Activated CD4-positive, alpha-beta T cell treated with anti-CD3 and anti-CD28 coated beads, Interleukin-2, amount 10 ng/mL, durations not matched to agents 7 days and 5 days (primary cell): ENCODE results near the gene SAA1. TPM values are rescaled to one million over a fixed set of nuclear protein-coding genes. Genes with fewer than 3 reads are reported as not detected.

Source experiments
- CTCF ChIA-PET: fragments of 350-600 bp; sonication (Branson Sonifier 250); formaldehyde crosslinking; loops from one replicate; lab custom pipeline; 2021; ENCODE audit warnings: antibody characterized with exemption; lab: Charles Lee
- POLR2A ChIA-PET: fragments of 350-600 bp; sonication (Branson Sonifier 250); formaldehyde crosslinking; loops from one replicate; lab custom pipeline; 2021; ENCODE audit warnings: antibody characterized with exemption; lab: Charles Lee
- DNase-seq: peaks from one replicate; pipeline ENCODE4 v3.0.0-alpha.2; 2020
- H3K27ac Mint-ChIP-seq: one replicate; pipeline ENCODE4 v1.8.0; 2021; ENCODE audit warnings: mild to moderate bottlenecking, moderate library complexity, mixed read lengths
- H3K27me3 Mint-ChIP-seq: one replicate; pipeline ENCODE4 v1.8.0; 2021; ENCODE audit warnings: mixed read lengths
- H3K36me3 Mint-ChIP-seq: one replicate; pipeline ENCODE4 v1.8.0; 2021; ENCODE audit warnings: low read depth, mixed read lengths
- H3K4me1 Mint-ChIP-seq: one replicate; pipeline ENCODE4 v1.8.0; 2021; ENCODE audit warnings: mixed read lengths
- H3K4me3 Mint-ChIP-seq: one replicate; pipeline ENCODE4 v1.8.0; 2021; ENCODE audit warnings: mild to moderate bottlenecking, moderate library complexity, mixed read lengths
- H3K9me3 Mint-ChIP-seq: one replicate; pipeline ENCODE4 v1.8.0; 2021; ENCODE audit warnings: mixed read lengths
- total RNA-seq, 2 experiments: library from RNA; stranded (reverse); gene quantifications; one replicate each; pipeline ENCODE4 v1.2.3, GENCODE V29; 2021

SAA1 gene
- total RNA-seq = not detected

DNA sequence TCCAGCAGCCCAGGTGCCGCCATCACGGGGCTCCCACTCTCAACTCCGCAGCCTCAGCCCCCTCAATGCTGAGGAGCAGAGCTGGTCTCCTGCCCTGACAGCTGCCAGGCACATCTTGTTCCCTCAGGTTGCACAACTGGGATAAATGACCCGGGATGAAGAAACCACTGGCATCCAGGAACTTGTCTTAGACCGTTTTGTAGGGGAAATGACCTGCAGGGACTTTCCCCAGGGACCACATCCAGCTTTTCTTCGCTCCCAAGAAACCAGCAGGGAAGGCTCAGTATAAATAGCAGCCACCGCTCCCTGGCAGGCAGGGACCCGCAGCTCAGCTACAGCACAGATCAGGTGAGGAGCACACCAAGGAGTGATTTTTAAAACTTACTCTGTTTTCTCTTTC is at the start of gene SAA1:
SAA1 (plus strand) TSS at position 316 of the 400 bp plus-strand sequence. CDS start 624 bp downstream, outside the sequence.
- Mint-ChIP-seq H3K9me3 (no peaks in the 10 kb centered on the region), H3K27ac (no peak within 1 kb of the TSS), H3K4me1 (peaks cover 32% of the 10 kb centered on the region), H3K27me3 (peaks cover 3% of the 10 kb centered on the region), H3K36me3 (no peaks in the 10 kb centered on the region), H3K4me3 (no peak within 1 kb of the TSS)
- DNase-seq = no peak
- POLR2A ChIA-PET = no interaction called here
- CTCF ChIA-PET = no interaction called here

DNA sequence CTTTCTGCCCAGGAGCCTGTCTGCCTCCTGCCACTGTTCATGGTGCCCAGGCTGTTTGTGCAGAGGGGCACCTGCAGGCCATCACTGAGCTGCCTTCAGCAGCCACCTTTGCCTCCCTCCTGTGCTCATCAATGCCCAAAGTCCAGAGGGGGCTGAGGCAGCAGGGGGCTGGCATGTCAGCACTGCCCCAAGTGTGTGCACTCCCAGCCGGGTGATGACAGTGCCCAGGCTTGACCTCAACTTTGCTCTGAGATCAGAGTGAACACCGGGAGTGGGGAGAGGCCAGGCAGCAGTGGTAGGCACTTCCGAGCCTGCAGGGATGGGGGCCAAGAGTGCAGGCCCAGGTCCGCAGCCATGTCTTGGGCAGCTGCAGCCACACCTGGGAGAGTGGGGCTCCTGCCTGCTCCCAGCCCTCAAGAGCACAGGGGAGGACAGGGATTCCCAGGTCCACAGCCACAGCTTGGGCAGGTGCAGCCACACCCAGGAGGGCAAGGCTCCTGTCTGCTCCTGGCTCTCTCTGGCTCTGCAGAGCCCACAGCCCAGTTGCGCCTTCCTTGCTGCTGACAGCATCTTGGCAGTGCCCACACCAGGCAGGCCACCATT is 44.7 kb upstream of the SAA1 start:
- ChIA-PET POLR2A (no interaction called here), CTCF (no interaction called here)
- H3K27me3 Mint-ChIP-seq = peaks cover 40% of the 10 kb centered on the region
- H3K9me3 Mint-ChIP-seq = no peaks in the 10 kb centered on the region
- no peaks in the 10 kb centered on the region for H3K4me1 Mint-ChIP-seq
- DNase-seq = no peak
- no peak overlapping the region for H3K27ac Mint-ChIP-seq
- no peaks in the 10 kb centered on the region for H3K36me3 Mint-ChIP-seq
- no peak overlapping the region for H3K4me3 Mint-ChIP-seq

DNA sequence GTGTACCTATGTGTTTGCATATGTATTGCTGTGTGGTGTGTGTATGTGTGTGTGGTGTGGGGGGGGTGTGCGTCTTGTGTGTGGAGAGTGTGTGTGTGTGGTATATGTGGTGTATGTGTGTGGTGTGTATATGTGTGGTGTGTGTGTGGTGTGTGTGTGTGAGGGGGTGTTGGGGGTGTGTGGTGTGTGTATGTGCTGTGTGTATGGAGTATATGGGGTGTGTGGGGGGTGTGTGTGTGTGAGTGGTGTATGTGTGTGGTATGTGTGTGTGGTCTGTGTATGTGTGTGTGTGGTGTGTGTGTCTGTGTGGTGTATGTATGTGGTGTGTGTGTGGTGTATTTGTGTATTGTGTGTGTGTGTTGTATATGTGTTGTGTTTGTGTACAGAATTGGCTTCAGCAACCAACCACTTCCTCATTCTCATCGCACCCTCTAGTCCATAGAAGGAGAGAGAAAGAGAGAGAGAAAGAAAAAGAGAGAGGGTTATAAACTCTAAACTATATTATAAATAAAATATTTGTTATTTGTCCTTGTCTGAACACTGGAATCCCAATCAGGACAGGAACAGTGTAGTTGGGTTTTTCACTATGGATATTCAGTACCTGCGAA is 43.1 kb upstream of the SAA1 start:
- POLR2A ChIA-PET = no interaction called here
- H3K36me3 Mint-ChIP-seq = no peaks in the 10 kb centered on the region
- H3K9me3 Mint-ChIP-seq = no peaks in the 10 kb centered on the region
- H3K27me3 Mint-ChIP-seq = peaks cover 28% of the 10 kb centered on the region
- H3K4me3 Mint-ChIP-seq = no peak overlapping the region
- DNase-seq = no peak
- H3K27ac Mint-ChIP-seq = no peak overlapping the region
- H3K4me1 Mint-ChIP-seq = no peaks in the 10 kb centered on the region
- CTCF ChIA-PET = no interaction called here

DNA sequence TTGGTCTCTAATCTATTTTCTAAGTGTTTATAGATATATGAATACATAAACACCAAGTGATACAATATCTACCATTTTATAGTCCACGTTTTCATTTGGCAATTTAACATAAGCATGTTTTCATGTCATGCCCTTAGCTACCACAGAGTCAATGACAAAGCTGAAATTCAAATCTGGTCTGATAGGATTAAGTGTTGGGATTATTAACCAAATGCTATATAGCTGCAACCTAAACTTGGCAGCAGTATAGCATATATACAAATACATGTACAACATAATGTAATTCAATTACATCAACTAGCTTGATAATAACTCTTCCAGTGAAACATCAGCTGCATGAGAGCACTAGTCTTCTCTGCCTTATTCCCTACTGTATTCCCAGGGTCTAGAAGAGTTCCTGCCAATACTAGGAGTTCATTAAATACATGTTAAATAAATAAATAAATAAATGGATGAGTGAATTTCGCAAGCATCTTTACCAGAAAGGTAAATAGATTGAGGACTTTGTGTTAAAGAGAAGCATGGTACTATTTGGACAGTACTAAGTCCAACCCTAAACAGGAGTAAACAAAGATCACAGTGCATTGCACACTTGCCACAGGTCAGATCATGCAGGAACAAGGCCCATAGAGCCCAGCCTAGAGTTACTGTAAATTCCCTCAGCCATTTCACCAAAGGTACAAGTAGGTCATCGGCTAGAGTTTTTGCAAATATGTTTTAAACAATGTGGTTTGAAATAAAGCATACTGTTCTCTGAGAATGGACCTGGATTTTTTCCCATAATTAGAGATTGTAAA is 42.3 kb upstream of the SAA1 start:
- Mint-ChIP-seq H3K4me3 (no peak overlapping the region), H3K27ac (no peak overlapping the region), H3K36me3 (no peaks in the 10 kb centered on the region), H3K4me1 (no peaks in the 10 kb centered on the region), H3K9me3 (no peaks in the 10 kb centered on the region), H3K27me3 (peaks cover 20% of the 10 kb centered on the region)
- ChIA-PET CTCF (interaction anchor here (0.6 kb wide), 1 partner anchor 463 kb away, joined by 3 read pairs; no protein-coding TSS in a partner anchor), POLR2A (no interaction called here)
- DNase-seq = no peak

DNA sequence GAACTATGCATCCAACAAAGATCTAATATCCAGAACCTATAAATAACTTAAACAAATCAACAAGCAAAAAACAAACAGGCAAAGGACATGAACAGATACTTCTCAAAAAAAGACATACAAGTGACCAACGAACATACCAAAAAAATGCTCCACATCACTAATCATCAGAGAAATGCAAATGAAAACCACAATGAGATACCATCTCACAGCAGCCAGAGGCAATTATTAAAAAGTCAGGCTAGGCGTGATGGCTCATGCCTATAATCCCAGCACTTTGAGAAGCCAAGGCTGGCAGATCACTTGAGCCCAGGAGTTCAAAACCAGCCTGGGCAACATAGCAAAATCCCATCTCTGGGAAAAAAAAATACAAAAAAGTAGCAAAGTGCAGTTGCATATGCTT is 40.2 kb upstream of the SAA1 start:
- no peaks in the 10 kb centered on the region for H3K36me3 Mint-ChIP-seq
- DNase-seq = no peak
- peaks cover 9% of the 10 kb centered on the region for H3K27me3 Mint-ChIP-seq
- no peaks in the 10 kb centered on the region for H3K4me1 Mint-ChIP-seq
- POLR2A ChIA-PET = no interaction called here
- CTCF ChIA-PET = no interaction called here
- H3K27ac Mint-ChIP-seq = no peak overlapping the region
- H3K4me3 Mint-ChIP-seq = no peak overlapping the region
- no peaks in the 10 kb centered on the region for H3K9me3 Mint-ChIP-seq

DNA sequence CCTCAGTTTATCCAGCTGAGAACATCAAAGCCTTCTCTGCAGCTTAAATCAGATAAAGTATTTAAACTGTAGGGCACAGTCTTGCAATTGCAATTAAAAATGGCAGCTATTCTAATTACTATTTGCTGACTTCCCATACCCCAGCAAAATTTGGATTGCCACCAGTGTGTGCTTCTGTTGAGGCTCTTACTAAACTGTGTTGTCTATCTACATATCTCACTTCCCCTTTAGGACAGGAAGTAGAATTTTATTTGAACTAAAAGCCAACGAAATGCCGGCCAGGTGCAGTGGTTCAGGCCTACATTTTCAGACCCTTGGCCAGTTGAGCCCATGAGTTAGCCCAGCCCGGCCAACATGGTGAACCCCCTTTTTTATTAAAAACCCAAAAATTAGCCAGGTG is 36.6 kb upstream of the SAA1 start:
- ChIA-PET POLR2A (no interaction called here), CTCF (interaction anchor here (2.5 kb wide), 1 partner anchor 15 kb away, joined by 9 read pairs; no protein-coding TSS in a partner anchor)
- Mint-ChIP-seq H3K4me1 (no peaks in the 10 kb centered on the region), H3K9me3 (no peaks in the 10 kb centered on the region), H3K36me3 (no peaks in the 10 kb centered on the region), H3K27ac (no peak overlapping the region), H3K27me3 (peaks cover 18% of the 10 kb centered on the region), H3K4me3 (no peak overlapping the region)
- no peak for DNase-seq

DNA sequence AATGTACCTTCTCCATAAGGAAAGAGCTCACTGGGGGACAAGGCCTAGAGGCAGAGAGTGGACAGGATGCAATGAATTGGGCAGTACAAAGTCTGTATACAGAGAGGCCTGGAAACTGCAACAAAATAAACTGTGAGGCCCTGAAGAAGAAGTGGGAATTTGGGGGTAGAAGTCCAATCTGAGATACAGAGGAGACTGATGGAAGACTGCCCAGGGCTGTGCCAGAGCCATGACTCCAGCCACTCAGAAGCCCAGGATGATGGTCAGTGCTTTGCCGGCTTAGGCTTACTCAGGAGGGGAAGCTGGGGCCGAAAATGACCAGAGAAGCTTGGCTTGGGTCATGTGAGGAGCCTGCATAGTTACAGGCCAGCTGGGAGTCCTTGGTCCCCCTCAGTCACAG is 35.2 kb upstream of the SAA1 start:
- ChIA-PET CTCF (interaction anchor here (0.5 to 2.5 kb wide), 2 partner anchors 14 to 283 kb away, joined by 4 to 9 read pairs; no protein-coding TSS in a partner anchor), POLR2A (no interaction called here)
- H3K4me3 Mint-ChIP-seq = no peak overlapping the region
- no peaks in the 10 kb centered on the region for H3K9me3 Mint-ChIP-seq
- no peak overlapping the region for H3K27ac Mint-ChIP-seq
- no peaks in the 10 kb centered on the region for H3K4me1 Mint-ChIP-seq
- no peaks in the 10 kb centered on the region for H3K36me3 Mint-ChIP-seq
- H3K27me3 Mint-ChIP-seq = peaks cover 22% of the 10 kb centered on the region
- DNase-seq = no peak

DNA sequence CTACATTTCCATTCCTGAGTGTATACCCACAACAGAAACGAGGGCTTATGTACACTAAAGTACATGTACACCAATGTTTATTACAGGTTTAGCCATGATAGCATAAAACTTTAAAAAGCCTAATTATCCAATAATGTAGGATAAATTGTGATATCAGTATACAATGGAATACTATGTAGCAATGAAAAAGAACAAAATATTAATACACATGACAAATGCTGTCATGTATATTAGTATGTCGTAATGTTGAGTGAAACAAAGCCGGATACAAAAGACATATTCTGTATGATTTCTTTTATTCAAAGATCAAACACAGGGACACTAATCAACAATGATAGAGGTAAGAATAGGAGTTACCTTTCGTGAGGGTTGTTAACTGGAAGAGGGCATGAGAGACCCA is 32.2 kb upstream of the SAA1 start:
- DNase-seq = no peak
- Mint-ChIP-seq H3K27me3 (peaks cover 41% of the 10 kb centered on the region), H3K27ac (no peak overlapping the region), H3K9me3 (no peaks in the 10 kb centered on the region), H3K4me1 (no peaks in the 10 kb centered on the region), H3K36me3 (no peaks in the 10 kb centered on the region), H3K4me3 (no peak overlapping the region)
- CTCF ChIA-PET = interaction anchor here (2.7 kb wide), 1 partner anchor 10 kb away, joined by 6 read pairs; no protein-coding TSS in a partner anchor
- POLR2A ChIA-PET = no interaction called here

DNA sequence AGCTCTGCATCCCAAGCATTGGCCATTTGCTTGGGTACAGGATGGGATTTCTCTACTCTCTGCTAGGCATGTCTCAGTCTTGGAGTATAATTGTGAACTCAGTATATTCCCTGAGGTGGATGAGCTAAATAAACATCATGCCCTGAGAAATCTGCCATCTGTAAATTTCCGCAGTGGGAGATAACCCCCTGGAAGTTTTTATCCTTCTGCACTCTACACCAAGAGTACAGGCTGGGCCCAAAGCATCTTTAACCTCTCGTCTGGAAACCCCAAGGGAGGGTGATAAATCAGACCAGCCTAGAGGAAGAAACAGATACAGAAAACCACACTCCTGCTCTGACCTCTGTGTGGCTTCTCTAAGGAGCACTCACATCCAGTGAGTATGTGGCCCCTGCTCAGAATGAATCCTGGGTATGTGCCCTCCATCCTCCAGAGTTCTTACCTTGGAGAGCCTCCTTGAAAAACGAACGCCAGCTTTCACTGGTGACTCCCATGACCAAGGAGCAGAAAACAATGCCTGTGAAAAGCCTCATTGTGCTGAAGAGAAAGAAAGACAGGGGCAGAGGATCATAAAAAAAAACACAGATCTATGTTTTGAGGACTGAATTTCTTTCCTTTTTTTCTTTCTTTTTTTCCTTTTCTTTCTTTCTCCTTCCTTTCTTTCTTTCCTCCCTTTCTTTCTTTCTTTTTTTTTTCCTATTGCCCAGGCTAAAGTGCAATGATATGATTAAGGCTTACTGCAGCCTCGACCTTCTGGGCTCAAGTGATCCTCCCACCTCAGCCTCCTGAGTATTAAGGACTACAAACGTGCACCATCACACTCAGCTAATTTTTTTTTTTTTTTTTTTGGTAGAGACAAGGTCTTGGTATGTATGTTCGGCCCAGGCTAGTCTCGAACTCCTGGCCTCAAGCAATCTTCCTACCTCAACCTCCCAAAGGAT is 30.4 kb upstream of the SAA1 start:
- H3K4me3 Mint-ChIP-seq = no peak overlapping the region
- no peaks in the 10 kb centered on the region for H3K9me3 Mint-ChIP-seq
- POLR2A ChIA-PET = no interaction called here
- H3K27ac Mint-ChIP-seq = no peak overlapping the region
- no peaks in the 10 kb centered on the region for H3K36me3 Mint-ChIP-seq
- CTCF ChIA-PET = interaction anchor here (2.7 kb wide), 1 partner anchor 8 kb away, joined by 6 read pairs; no protein-coding TSS in a partner anchor
- H3K4me1 Mint-ChIP-seq = no peaks in the 10 kb centered on the region
- peaks cover 53% of the 10 kb centered on the region for H3K27me3 Mint-ChIP-seq
- DNase-seq = no peak

DNA sequence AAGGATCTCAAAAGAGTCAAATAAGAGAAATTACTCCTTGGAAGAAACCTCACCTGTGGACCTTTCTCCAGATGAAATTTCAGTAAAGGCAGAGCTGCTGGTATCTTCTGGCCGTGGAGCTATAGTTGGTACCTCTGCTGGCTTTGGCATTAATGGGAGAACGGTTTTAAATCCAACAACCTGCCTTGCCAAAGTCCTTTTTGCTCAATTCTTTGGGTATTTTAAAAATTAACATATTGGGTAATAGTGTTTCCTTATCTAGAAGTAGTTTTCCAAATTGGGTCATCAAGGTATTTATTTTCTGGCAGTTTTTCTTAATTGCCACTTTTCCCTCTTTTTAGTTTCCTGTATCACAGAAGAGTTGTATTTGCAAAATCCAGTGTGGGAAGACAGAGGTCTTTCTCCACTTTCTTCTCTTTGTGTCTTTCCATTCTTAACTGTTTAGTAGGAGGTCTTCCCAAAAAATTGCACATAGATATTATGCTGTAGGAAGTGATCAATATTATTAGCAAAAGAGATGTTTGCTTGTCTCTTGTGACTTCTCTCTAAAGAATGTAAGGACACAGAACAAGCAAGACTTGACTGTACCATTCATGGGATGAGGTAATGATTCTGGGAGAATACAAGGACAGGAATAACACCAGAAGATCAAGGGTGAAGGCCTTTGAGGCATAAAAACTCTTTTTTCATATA is 29.3 kb upstream of the SAA1 start, which contains the start of gene SAA4:
SAA4 (minus strand) TSS at position 139 of the 693 bp plus-strand sequence. CDS start 876 bp downstream, outside the sequence.
- no peak within 1 kb of the TSS for H3K4me3 Mint-ChIP-seq
- peaks cover 60% of the 10 kb centered on the region for H3K27me3 Mint-ChIP-seq
- no peaks in the 10 kb centered on the region for H3K36me3 Mint-ChIP-seq
- H3K9me3 Mint-ChIP-seq = no peaks in the 10 kb centered on the region
- DNase-seq = no peak
- CTCF ChIA-PET = no interaction called here
- POLR2A ChIA-PET = no interaction called here
- no peak within 1 kb of the TSS for H3K27ac Mint-ChIP-seq
- H3K4me1 Mint-ChIP-seq = no peaks in the 10 kb centered on the region

DNA sequence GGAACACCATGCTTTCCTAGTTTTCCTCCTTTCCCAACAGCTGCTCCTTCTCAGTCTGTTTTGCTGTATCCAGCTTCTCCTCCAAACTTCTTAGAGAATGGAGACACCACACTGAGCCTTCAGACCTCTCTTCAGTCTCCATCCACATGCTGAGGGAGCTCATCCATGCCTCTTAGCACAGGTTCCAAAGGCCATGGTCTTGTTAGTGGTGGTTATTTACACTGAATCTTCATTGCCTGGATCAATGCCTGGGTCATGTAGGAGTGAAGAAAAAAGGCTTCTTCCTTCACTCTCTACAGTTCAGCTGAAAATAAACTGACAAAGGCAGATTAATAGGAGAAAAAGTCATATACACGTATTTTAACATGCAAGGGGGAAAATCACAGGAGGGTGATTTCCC is 26.4 kb upstream of the SAA1 start:
- Mint-ChIP-seq H3K27me3 (peaks cover 57% of the 10 kb centered on the region), H3K4me3 (no peak overlapping the region), H3K27ac (no peak overlapping the region), H3K9me3 (no peaks in the 10 kb centered on the region), H3K4me1 (peaks cover 8% of the 10 kb centered on the region), H3K36me3 (no peaks in the 10 kb centered on the region)
- ChIA-PET CTCF (interaction anchor here (0.5 kb wide), 1 partner anchor 44 kb away, joined by 3 read pairs; no protein-coding TSS in a partner anchor), POLR2A (no interaction called here)
- DNase-seq = no peak
